ENCODE results near the gene SLC44A3.

The SLC44A3 gene, protein sequence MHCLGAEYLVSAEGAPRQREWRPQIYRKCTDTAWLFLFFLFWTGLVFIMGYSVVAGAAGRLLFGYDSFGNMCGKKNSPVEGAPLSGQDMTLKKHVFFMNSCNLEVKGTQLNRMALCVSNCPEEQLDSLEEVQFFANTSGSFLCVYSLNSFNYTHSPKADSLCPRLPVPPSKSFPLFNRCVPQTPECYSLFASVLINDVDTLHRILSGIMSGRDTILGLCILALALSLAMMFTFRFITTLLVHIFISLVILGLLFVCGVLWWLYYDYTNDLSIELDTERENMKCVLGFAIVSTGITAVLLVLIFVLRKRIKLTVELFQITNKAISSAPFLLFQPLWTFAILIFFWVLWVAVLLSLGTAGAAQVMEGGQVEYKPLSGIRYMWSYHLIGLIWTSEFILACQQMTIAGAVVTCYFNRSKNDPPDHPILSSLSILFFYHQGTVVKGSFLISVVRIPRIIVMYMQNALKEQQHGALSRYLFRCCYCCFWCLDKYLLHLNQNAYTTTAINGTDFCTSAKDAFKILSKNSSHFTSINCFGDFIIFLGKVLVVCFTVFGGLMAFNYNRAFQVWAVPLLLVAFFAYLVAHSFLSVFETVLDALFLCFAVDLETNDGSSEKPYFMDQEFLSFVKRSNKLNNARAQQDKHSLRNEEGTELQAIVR

DNA sequence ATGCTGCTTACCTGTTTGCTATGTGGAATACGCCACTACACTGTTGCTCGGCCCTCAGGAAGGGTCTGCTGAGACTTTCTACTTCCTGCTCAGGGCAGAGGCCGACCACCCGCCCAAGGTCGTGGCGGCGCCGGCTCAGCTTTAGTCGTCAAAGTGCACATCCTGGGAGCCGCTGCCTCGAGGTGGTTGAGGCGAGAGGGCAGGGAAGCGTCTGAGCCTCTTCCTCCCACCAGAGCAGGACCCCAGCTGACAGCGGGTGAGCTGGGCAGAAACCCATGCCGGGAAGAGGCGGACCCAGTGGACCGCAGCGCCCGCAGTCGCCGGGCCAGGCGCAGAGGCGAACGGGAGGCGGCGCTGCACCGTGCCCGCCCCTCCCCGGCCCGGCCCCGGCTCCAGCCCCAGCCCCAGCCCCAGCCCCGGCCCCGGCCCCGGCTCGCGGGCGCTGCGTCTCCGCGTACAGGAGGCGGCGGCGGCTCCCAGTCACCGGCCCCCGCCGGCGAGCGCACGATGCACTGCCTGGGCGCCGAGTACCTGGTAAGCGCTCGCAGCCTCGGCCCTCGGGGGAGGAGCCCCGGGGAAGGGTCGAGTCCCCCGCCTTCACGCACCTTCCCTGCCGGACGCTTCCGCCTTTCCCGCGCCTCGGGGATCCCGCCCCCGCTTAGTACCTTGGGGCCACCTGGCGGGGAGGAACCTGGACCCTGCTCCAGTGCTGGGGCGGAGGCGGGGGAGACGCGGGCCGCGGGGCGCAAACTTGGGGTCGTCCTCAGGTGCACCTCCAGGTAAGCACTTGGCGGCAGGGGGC is at the start of gene SLC44A3:
Gene SLC44A3, plus strand, starts transcription at position 413 of the 802 bp plus-strand sequence. Its CDS starts 95 bp downstream, at position 508.
- peak; percentile 17 for DNase-seq

DNA sequence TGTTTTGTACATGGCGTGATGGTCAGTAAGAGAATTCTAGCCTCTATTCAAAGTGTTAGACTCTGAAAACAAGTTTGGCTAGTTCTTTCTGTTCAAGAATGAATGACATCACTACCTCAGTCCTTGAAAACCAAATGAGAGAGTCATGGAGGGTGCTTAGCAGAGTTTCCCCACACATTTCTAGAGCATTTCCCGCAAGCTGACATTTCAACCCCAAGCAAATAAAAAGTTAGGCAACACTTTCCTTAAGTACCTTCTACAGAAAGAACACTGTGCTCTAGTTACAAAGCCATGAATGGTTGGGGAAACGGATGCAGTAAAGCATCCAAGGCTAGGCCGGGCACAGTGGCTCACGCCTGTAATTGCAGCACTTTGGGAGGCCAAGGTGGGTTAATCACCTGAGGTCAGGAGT is 47.9 kb upstream of the SLC44A3 start:
- DNase-seq = peak; percentile 50

DNA sequence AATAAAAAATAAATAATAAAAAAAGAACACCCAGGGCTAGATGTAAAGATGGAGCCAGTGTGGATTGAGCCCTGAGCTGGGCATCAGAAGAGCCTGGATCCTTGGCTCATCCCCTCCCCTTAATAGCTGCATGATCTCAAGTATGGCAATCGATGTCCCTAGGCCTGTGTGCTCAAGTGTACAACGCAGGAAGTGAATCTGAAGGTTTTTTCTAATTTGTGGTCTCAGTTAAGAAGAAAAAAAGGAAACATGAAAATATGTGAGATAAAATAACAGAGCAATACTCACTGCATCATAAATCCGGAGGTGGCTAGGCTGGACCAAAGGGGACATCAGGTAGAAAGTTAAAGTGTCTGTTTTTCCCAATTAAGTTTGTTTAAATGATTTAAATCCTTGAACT is 47.3 kb upstream of the SLC44A3 start:
- peak; percentile 51 for DNase-seq

DNA sequence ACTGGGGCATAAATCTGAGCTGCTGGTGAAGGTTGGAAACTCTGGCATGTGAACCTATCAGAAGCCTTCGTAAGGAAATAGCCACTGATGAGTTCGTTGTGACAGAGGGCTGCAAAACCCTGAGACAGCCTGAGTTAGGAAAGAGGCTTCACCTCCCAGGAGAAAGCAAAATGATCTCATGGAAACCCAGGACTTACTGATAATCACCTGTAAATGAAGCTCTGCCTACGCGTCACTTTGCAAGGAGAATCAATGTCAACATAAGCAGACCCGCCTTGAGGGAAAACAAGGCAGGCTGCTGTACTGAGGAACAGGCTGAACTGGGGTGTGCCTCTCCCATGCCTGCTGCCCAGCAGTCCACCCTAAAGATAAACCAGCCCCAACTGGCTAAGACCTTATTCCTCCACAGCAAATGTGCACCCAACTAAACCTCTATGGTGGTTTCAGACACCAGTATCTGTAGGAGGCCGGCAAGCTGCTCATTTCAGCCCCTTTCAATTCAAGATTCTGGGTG is 46.8 kb upstream of the SLC44A3 start:
- no peak for DNase-seq

DNA sequence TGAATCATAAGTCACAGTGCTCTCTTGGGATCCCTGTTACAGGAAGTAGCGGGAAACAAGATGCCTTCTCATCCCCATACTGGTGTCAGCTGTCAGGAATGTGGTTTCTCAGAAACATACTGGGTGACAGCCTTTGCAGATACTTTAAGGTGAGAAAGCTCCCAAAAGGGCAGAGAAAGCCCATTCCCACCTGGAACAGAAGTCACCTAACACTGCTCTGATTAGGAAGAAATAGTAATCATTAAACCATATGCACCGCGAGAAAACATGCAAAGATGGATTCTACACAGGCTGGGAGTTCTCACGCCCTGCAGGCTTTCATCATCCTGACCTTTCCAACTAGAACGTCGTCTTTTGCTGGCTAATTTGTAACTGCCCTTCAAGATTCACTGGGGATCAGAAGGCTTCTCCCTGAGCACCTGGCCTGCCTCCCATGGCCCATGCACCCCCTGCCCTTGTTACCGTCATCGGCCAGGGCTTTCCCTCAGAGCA is 46.2 kb upstream of the SLC44A3 start:
- DNase-seq = no peak

DNA sequence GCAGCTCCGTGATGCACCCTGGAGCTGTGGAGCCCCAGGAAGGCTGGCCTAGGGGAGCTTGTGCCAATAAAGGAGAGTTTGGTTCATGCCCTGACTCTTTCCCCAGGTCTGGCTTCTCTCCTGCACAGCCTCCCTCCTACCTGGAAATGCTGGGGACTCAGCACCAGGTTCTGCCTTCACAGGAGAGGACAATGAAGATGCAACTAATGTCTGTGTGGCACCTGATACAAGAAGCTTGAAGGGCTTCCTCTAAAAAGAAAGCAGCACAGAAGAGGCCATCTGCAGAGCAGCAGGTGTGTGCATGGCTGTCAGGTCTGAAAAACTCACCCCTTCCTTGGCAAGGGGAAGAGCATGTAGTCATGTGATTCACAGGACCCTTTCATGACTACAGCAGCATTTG is 43.7 kb upstream of the SLC44A3 start:
- DNase-seq = no peak

DNA sequence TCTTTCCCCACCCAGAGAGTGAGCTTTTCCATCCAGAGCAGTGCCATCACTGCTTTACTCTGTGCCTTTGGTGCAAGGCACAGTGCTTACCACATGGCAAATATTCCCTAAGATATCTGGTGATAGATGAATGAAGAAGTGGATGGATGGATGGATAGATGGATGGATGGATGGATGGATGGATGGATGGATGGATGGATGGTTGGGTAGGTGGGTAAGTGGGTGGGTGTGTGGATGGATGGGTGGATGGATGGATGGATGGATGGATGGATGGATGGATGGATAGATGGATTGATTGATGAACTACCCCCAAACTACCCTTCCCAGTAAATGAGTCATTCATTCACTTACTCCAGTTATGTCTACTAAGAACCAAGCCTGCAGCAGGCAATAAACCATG is 42.9 kb upstream of the SLC44A3 start:
- DNase-seq = no peak

DNA sequence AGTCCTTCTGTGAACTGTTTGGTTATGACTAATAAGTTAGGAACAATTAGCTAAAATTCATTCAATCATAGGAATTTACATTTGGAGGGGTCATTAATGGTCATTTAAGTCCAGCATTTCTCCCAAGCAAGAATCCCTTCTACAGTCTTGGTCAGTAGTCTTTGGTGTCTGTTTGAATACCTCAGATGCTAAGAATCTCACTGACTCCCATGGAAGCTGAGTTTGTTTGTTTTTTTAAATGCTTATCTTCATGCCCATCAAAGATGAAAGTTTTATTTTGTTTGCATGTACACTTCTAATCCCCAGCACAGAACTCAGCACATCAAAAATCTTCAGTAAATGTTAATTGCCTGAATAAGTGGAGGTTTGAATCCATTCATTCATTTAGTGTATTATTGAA is 41.3 kb upstream of the SLC44A3 start:
- DNase-seq = no peak

DNA sequence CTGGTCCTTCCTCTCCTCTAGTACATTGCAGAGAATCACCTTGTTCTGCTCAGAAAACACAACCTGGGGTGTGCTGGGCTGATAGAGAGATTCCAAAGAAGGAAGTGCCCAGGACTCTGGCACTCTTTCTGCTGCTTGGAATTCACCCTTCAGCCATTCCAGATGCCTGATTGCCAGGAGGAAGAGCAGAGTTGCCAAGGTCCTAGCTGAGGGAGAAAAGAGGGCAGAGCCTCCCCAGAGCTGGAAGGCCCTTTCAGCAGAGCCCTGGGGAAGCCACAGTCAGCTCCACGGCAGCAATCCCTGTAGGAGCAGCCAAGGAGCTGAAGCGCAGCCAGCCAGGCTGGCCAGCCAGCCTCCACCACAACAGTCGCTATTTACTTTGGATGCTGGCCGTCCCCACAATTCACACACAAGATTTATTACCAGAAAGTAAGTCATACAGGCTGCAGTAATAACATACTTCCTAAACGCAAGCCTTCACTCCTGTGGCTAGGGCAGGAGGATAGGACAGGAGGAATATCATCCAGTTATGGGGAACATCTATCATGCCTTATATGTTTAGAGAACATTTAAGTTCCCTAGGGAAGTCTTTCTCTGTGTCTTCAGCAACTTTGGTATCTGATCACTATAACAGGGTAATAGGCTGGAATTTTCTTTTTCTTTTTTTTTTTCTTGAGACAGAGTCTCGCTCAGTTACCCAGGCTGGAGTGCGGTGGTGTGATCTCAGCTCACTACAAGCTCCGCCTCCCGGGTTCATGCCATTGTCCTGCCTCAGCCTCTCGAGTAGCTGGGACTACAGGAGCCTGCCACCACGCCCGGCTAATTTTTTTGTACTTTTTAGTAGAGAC is 36.6 kb upstream of the SLC44A3 start:
- no peak for DNase-seq

DNA sequence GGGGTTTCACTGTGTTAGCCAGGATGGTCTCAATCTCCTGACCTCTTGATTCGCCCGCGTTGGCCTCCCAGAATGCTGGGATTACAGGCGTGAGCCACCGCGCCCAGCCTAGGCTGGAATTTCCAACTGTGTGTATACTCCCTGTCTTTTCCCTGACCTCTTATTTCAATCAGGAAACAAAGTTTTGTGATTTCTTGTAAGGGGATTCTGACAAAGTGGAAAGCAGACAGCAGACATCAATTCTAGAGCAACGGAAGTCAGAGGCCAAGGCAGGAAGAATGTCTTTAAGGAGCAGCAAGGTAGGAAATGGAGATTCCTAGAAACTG is 36.0 kb upstream of the SLC44A3 start:
- no peak for DNase-seq

DNA sequence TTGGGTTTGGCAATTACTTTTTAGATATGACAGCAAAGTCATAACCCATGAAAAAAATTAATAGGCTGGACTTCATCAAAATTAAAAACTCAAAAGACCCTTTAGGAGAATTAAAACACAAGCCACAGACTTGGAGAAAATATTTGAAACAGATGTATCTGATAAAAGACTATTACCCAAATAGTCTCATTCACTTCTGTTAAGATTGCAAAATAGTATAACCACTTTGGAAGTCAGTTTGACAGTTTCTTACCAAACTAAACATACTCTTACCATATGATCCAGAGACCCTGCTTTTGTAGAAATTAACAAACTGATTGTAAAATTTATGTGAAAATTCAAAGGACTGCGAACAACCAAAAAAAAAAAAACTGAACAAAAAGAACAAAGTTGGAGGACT is 32.5 kb upstream of the SLC44A3 start:
- DNase-seq = no peak

DNA sequence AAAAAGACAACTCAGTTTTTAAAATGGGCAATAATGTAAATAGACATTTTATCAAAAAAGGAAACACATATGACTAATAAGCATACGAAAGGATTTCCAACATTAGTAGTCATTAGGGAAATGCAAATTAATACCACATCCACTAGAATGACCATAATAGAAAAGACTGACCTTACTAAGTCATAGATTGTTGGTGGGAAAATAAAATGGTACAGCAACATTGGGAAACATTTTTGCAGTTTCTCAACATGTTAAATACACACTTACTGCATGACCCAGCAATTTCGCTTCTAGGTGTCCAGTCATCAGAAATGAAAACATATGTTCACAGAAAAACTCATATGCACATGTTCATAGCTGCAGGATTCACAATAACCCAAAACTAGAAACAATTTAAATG is 29.9 kb upstream of the SLC44A3 start:
- DNase-seq = peak; percentile 94

DNA sequence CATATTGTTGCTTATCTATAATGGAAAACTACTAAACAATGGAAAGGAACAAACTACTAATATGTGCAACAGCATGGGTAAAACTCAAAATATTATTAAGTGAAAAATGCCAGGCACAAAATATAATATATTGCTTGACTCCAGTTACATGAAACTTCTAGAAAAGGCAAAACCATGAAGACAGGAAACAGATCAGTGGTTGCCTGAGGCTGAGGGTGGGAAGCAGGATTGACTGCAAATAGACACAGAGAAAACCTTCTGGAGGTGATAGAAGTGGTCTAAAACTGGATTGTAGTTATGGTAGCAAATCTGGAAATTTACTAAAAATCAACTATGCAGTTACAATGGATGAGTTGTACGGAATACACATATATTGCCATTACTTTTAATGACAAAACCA is 29.5 kb upstream of the SLC44A3 start:
- no peak for DNase-seq

DNA sequence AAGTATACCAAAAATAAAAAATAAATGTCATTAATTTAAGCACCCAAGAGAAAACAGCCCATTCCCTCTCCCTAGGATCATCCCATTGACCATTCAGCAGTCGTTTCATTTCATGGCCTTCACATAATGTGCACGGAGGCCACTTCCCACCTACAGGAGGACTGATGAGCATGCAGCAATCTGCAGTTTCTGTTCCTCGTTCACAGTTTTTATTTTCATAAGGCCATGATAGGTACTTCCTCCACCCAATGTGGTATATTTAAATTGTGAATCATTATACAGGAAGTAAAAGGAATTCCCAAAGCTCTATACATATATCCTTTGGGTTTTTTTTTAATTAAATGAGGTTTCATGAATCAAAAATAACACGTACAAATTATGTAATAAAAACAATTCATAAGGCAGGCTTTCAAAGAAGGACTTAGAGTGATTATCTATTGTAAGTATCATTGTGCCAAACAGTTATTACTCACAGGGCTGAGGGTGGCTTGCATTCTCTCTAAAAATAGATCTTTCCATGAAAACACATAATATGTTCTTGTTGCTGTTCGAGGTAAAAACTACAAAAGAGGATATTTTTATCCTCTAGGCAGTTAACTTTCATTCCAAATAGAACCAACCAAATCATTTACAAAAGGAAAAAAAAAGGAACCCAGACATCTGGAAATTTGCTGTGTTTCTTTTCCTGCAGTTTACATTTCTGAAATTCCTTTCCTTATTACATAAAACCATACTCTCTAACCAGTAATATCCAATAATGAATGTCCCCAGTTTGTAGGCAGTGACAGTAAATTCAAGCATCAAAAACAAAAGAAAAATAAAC is 27.5 kb upstream of the SLC44A3 start:
- peak; percentile 96 for DNase-seq

DNA sequence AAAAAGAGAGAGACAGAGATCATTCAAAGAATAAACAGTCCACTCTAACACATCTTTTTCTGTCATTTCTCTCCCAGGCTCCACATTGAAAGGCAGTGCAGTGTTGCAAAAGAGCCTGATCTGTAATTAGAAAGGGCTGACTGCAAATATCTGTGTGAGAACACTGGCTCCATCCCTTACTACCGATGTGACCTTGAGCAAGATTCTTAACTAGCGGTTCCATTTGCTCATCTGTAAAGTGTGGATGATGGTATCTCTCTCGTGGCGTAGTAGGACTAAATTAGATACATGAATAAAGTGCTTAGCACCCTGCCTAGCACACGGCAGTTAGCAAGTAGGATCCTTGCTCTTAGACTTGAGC is 26.9 kb upstream of the SLC44A3 start:
- peak; percentile 68 for DNase-seq

DNA sequence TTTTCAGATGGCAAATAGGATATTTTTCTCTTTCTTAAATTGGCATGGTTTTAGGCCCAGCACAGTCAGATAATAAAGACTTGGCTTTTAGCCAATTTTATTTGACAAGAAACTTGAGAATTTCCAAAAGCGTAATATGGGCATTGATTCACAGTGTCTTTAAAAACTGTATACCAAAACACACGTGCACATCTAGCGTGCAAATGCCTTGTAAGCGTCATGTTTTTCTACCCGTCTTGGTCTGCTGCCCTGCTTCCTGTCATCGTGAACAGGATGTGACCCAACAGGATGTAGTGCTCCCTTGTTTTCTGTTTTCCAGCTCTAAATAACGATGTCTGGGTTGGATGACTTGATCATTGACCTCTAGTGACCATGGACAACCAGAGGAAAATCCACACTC is 24.7 kb upstream of the SLC44A3 start:
- peak; percentile 54 for DNase-seq

DNA sequence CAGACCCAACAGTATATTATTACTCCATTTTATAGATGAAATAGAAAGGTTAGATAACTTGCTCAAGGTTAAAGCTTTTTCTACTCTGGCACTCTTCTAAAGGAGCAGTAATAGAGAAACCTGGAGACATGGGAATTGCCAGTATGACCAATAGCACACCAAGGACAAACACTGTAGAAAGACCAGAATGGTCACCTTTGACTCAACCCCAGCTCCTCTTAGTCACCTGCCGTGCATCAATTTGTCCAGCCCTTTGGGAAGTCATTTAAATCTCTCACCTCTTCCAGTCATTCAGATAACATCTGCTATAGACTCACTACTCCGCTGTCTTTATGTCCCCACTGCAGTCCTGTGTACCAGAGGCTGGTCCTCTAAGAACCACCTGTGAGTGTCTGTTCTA is 23.9 kb upstream of the SLC44A3 start:
- DNase-seq = peak; percentile 2

DNA sequence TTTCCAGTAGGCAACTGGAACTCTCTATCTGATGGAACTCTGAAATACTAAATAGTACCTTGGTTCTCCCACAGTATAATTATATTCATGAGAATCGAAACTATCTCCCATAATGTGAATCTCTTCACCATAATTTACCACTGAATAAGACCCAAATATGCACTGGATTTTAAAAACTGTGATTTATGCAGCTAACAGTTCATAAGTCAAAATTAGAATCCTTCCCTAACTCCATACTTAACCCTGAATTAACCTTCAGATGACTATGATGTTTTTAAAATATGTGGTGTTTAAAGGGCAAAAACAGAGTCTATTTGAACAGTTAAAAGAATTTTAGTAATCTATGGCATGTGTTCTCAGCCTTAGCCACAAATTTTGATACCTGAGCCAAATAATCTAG is 22.9 kb upstream of the SLC44A3 start:
- no peak for DNase-seq

DNA sequence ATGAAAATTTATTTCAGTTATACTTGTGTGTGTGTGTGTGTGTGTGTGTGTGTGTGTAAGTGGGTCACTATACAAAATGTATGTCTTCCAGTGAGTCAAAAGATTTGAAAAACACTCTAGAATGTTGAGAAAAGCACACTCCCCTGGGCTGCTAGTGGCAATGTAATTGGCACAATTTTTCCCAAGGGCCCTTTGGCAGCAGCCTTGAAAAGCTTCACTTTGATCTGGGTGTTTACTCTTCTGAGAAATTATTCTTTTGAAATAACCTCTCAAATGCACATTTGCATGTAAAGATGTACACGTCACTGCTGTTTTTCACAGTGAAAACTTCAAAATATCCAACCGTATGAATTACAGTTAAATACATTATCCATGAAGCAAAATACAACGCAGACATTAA is 22.1 kb upstream of the SLC44A3 start:
- DNase-seq = peak; percentile 9

DNA sequence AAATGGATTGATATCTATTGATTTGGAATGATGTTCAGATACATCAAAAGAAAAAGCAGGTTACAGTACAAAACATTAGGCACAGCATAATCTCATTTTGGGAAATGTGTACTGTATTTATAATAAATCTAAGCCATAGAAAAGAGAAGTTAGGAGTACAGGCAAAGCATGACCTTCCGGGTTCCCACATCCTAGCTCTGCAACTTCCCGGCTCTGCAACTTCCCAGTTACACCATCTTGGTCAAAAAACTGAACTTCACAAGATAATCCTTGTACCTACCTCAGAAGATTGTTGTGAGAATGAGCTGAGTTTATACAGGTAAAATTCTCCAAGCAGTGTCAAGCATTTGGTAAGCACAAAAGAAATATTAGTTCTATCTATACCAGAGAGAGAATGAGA is 21.7 kb upstream of the SLC44A3 start:
- peak; percentile 85 for DNase-seq

DNA sequence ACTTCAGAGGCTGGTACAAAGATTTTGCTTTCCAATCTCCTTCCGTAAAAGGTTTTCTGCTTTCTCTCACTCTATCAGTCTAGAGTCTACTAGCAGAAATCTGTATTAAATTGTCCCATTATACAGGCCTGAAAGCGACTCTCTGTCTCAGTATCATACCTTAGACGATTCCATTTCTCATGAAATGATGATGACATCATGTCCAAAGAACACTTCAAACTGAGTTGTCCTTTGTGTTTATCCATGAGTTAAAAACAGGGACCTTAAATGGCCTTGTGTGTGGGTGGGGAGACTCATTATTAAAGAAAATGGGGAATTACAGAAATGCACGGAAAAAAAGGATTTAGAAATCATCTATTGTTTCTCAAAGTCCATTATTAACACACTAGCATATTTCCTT is 21.0 kb upstream of the SLC44A3 start:
- peak; percentile 96 for DNase-seq

Measured in inflammatory macrophage treated with lipopolysaccharide for 4 hours (primary cell).